ENCODE data around the gene SPINK5.

The SPINK5 gene

GRCh38 chr5:148177207-148177606, 113.4 kb downstream of the SPINK5 start:
- no peak for DNase-seq (ENCODE audit: low read depth in 2 of 2)

- DNase-seq (ENCODE audit: low read depth in 2 of 2) = no peak
These were observed 115.5 kb downstream of the SPINK5 start for GRCh38 chr5:148179234-148179824.

GRCh38 chr5:148186248-148187003, 122.6 kb downstream of the SPINK5 start:
- DNase-seq (ENCODE audit: low read depth in 2 of 2) = no peak

Data from stimulated activated CD4-positive, alpha-beta T cell treated with anti-CD3 and anti-CD28 coated beads, Interleukin-12 subunit alpha, Interleukin-12 subunit beta, amount 100 ng/mL, for 24 hours (primary cell).